ENCODE data around the gene EEF1B2.

GRCh38 chr2:206160125-206160806 is 571 bp downstream of the EEF1B2 start:
- TF ChIP-seq, protein P1, sequence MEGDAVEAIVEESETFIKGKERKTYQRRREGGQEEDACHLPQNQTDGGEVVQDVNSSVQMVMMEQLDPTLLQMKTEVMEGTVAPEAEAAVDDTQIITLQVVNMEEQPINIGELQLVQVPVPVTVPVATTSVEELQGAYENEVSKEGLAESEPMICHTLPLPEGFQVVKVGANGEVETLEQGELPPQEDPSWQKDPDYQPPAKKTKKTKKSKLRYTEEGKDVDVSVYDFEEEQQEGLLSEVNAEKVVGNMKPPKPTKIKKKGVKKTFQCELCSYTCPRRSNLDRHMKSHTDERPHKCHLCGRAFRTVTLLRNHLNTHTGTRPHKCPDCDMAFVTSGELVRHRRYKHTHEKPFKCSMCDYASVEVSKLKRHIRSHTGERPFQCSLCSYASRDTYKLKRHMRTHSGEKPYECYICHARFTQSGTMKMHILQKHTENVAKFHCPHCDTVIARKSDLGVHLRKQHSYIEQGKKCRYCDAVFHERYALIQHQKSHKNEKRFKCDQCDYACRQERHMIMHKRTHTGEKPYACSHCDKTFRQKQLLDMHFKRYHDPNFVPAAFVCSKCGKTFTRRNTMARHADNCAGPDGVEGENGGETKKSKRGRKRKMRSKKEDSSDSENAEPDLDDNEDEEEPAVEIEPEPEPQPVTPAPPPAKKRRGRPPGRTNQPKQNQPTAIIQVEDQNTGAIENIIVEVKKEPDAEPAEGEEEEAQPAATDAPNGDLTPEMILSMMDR (IDR thresholded peaks at IDR 0.05), result no peak
- no peak for TF ChIP-seq POLR2AphosphoS5 (IDR thresholded peaks at IDR 0.05; ENCODE audit: low read depth, low read length)

All from Panc1 (cell line).